Muscle of arm (tissue), 14 donors: ENCODE results near the gene RND3. TPM values are rescaled to one million over a fixed set of nuclear protein-coding genes. Genes with fewer than 3 reads are reported as not detected.

Experiments used
- DNase-seq: peaks from one replicate; pipeline ENCODE4 v3.0.0-alpha.2; 2013
- long read RNA-seq, 11 donors: transcript quantifications; one replicate each; lab custom pipeline, GENCODE V29; 2026
- polyA plus RNA-seq, 12 donors: library from polyadenylated mRNA; unstranded; fragments of 120-200 nt; gene quantifications; one replicate each; pipeline ENCODE4 v1.2.1, GENCODE V29; 2013; ENCODE audit not compliant: insufficient read length in 12 of 12

The RND3 gene
- 100 to 1,000 TPM in 1 of 12 donors, 10 to 100 TPM in 10, not detected in 1; 37.5 to 139 (median 62.1) TPM for polyA plus RNA-seq
- long read RNA-seq, donor 1, transcript RND3-201 (6 exons, 2,711 nt): minor isoform, 5 of 25 reads
- long read RNA-seq, donor 1, transcript RND3-202 (5 exons, 2,777 nt): major isoform, 12 of 25 reads
- long read RNA-seq, donor 1, partial matches to known transcripts: 5 of 25 reads
- long read RNA-seq, donor 1, other reads (novel, unspliced or antisense): 0 of 25 reads
- long read RNA-seq, donor 2, transcript RND3-201 (6 exons, 2,711 nt): minor isoform, 5 of 21 reads
- long read RNA-seq, donor 2, transcript RND3-202 (5 exons, 2,777 nt): major isoform, 16 of 21 reads
- long read RNA-seq, donor 2, partial matches to known transcripts: 0 of 21 reads
- long read RNA-seq, donor 2, other reads (novel, unspliced or antisense): 0 of 21 reads
- long read RNA-seq, donor 3, partial matches to known transcripts: 0 of 4 reads
- long read RNA-seq, donor 3, other reads (novel, unspliced or antisense): 0 of 4 reads
- long read RNA-seq, donor 4, partial matches to known transcripts: 0 of 5 reads
- long read RNA-seq, donor 4, other reads (novel, unspliced or antisense): 0 of 5 reads
- long read RNA-seq, donor 5, transcript RND3-202 (5 exons, 2,777 nt): major isoform, 21 of 24 reads
- long read RNA-seq, donor 5, partial matches to known transcripts: 0 of 24 reads
- long read RNA-seq, donor 5, other reads (novel, unspliced or antisense): 0 of 24 reads
- long read RNA-seq, donor 6, transcript RND3-202 (5 exons, 2,777 nt): major isoform, 12 of 17 reads
- long read RNA-seq, donor 6, partial matches to known transcripts: 0 of 17 reads
- long read RNA-seq, donor 6, other reads (novel, unspliced or antisense): 0 of 17 reads
- long read RNA-seq, donor 7, transcript RND3-202 (5 exons, 2,777 nt): major isoform, 6 of 11 reads
- long read RNA-seq, donor 7, partial matches to known transcripts: 0 of 11 reads
- long read RNA-seq, donor 7, other reads (novel, unspliced or antisense): 0 of 11 reads
- long read RNA-seq, donor 8, transcript RND3-202 (5 exons, 2,777 nt): major isoform, 14 of 23 reads
- long read RNA-seq, donor 8, transcript RND3-201 (6 exons, 2,711 nt): minor isoform, 6 of 23 reads
- long read RNA-seq, donor 8, partial matches to known transcripts: 0 of 23 reads
- long read RNA-seq, donor 8, other reads (novel, unspliced or antisense): 0 of 23 reads
- long read RNA-seq, donor 9, transcript RND3-202 (5 exons, 2,777 nt): major isoform, 10 of 17 reads
- long read RNA-seq, donor 9, partial matches to known transcripts: 0 of 17 reads
- long read RNA-seq, donor 9, other reads (novel, unspliced or antisense): 0 of 17 reads
- long read RNA-seq, donor 10, transcript RND3-202 (5 exons, 2,777 nt): major isoform, 8 of 10 reads
- long read RNA-seq, donor 10, partial matches to known transcripts: 0 of 10 reads
- long read RNA-seq, donor 10, other reads (novel, unspliced or antisense): 0 of 10 reads
- long read RNA-seq, donor 11, transcript RND3-202 (5 exons, 2,777 nt): major isoform, 10 of 11 reads
- long read RNA-seq, donor 11, partial matches to known transcripts: 0 of 11 reads
- long read RNA-seq, donor 11, other reads (novel, unspliced or antisense): 0 of 11 reads

GRCh38 chr2:150487537-150488429 lies at the start of gene RND3:
Gene RND3 (minus strand): TSS chr2:150487667. CDS start chr2:150487417, 250 bp downstream.
- DNase-seq: peak; percentile 99

GRCh38 chr2:150535176-150535575 lies 47.7 kb upstream of the RND3 start:
- DNase-seq: no peak

GRCh38 chr2:150532879-150533278 lies 45.4 kb upstream of the RND3 start:
- DNase-seq: no peak

- no peak for DNase-seq
Observed at GRCh38 chr2:150532020-150532419, 44.6 kb upstream of the RND3 start.

- no peak for DNase-seq
Observed at GRCh38 chr2:150531591-150531990, 44.1 kb upstream of the RND3 start.

- DNase-seq: no peak
Observed at GRCh38 chr2:150530168-150530567, 42.7 kb upstream of the RND3 start.

GRCh38 chr2:150528861-150529801 lies 41.7 kb upstream of the RND3 start:
- DNase-seq: no peak

GRCh38 chr2:150526827-150527226 lies 39.4 kb upstream of the RND3 start:
- DNase-seq: no peak

- no peak for DNase-seq
Observed at GRCh38 chr2:150526006-150526405, 38.5 kb upstream of the RND3 start.

GRCh38 chr2:150522269-150522668 lies 34.8 kb upstream of the RND3 start:
- DNase-seq: no peak

- DNase-seq: no peak
Observed at GRCh38 chr2:150520887-150521664, 33.6 kb upstream of the RND3 start.

GRCh38 chr2:150520033-150520432 lies 32.6 kb upstream of the RND3 start:
- DNase-seq: no peak

GRCh38 chr2:150517951-150518680 lies 30.6 kb upstream of the RND3 start:
- DNase-seq: no peak

GRCh38 chr2:150513647-150514046 lies 26.2 kb upstream of the RND3 start:
- no peak for DNase-seq

GRCh38 chr2:150508497-150509137 lies 21.1 kb upstream of the RND3 start:
- no peak for DNase-seq

- no peak for DNase-seq
Observed at GRCh38 chr2:150507071-150507470, 19.6 kb upstream of the RND3 start.

GRCh38 chr2:150505178-150505577 lies 17.7 kb upstream of the RND3 start:
- no peak for DNase-seq
